IPS-NIHi7 (cell line): ENCODE results near the gene L1CAM.
"Not testable (repeated sequence)": the region's sequence is repeated elsewhere in the genome, so short reads cannot be mapped to it uniquely, and the experiment has no call there.

Experiments used
- DNase-seq: peaks from one replicate; pipeline ENCODE4 v3.0.0; 2012; ENCODE audit warnings: mixed read lengths; ENCODE audit errors: extremely low spot score

L1CAM gene

DNA sequence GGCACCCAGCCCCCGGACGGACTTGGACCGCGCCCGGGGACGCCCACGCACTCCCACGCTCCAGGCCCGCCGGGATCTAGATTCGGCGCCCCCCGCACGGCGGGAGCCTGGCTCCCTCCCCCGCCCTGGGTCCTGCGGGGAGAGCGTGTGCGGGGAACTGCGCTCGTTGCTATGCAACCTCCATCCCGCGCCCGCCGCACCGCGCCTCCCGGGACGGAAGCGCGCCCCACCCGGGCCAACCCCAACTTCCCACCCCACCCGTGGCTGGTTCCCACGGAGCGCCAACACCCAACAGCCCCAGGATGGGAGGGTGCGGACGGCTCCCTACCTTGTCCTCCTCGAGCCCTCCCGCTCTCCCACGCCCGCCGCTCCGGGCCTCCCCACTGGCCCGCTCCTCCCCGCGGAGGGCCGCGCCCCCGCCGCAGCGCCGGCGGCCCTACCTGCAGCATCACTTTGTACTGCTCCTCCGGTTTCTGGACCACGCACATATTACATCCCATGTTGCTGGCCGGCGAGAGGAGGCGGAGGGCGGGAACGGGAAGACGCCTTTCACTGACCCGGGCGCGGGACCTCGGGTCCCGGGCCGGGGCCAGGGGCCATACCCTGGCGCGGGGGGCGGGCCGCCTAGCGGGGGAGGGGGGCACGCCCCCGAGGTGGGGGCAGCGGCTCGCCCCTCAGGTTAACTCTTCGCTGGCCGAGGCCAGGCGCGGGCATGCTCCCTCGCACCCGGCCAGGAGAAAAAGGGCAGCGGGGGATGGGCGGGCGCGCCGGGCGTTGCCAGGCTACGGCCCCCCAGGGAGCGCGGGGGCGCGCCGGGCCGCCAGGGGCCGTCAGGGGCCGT is 56.0 kb downstream of the L1CAM start, which contains the start of gene PDZD4:
Gene PDZD4 (minus strand): TSS at position 746 of the 841 bp plus-strand sequence. CDS start 246 bp downstream, at position 500.
- no peak for DNase-seq

DNA sequence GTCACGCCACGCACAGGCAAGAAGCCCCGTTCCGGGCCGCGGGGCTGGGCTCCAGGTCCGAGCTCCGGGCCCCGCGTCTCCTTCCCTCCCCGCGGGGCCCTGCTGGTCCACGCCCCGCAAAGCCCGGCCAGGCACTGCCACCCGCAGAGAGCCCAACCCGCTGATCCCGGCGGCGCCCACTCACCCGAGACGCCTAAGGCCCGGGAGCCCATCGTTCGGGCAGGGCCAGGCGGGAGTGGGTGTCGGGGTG is 56.5 kb downstream of the L1CAM start:
- DNase-seq: no peak

DNA sequence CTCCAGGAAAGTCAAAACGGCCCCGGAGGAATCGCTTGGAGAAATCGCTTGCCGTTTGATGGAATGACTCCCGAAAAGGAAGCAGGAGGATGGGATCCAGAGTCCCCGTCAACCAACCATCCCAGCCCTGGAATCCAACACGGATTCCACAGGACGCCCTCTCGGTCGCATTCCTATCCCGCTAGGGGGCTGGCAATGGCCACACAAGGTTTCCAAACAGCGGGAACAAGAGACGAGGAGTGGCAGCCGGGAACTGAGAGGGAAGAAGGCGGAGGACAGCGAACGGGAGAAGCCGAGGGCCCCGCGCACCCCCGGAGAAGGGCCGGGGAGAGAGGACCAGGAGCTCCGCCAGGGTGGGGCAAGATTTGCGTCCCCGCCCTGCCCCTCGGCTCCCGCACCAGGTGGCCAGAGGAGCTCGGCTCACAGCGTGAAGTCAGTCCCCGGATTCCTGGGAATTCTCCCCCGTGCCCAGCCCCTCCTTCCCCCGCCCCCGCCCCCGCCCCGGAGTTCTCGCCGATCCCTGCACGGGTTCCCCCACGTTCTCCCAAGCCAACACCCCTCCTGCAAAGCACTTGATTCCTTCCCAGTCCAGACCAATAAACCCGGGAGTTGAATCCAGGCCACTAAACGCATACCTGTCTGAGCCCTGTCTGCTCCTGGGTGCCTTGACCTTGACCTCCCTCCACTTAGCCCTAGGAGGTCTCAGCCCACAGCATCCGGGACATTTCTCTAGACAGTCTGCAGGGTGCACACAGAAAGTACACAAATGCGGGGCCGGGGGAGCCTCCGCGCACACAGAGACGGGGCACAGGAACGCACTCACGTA is 57.0 kb downstream of the L1CAM start:
- no peak for DNase-seq

DNA sequence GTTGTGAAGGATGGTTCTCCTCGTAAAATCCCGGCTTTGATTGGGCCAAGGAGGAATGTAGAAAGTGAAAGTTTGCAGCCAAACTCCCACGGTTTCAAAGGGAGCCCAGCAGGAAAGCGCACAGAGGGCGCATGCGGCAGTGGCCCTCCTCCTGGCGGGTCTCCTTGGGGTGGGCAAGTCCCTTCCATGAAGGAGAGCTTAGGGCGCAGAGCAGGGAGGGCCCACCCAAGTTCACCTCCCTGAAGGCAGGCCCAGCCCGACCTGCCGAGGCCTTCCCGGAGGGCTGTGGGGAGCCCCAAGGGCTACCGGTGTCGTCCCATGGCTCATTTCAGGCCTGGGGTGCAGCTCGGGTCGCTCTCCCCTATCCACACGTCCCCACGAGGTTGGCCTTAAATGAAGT is 57.7 kb downstream of the L1CAM start:
- no peak for DNase-seq

DNA sequence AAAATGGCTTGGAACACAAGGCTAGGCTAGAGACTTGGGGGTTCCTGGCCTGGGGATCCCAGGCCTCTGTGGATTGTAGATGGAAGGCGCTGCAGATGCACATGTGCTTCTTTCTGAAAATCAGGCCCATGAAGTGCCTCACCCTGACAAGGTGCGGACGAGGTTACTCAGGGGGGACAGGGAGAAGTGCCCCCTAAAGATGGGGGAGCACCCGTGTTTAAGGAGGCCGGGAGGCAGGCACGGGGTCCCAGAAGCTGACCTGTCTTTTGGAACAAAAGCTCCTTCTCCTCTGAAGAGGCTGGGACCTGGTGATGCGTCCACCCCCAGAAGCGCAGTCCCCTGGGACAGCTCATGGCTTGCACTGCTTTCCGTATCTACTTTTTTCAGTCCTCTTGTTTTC is 58.1 kb downstream of the L1CAM start:
- DNase-seq: no peak

DNA sequence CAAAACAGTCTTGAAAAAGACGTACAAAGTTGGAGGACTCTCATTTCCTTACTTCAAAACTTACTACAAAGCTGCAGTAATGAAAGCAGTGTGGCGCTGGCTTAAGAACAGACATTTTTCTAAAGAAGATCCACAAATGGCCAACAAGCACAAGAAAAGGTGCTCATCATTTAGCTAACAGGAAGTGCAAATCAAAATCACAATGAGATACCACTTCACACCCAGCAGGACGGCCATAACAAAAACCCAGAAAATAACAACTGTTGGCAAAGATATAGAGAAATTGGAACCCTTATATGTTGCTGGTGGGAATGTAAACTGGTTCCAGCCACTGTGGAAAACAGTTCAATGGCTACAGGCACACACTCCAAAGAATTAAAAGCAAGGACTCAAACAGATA is 59.0 kb downstream of the L1CAM start:
- no peak for DNase-seq

DNA sequence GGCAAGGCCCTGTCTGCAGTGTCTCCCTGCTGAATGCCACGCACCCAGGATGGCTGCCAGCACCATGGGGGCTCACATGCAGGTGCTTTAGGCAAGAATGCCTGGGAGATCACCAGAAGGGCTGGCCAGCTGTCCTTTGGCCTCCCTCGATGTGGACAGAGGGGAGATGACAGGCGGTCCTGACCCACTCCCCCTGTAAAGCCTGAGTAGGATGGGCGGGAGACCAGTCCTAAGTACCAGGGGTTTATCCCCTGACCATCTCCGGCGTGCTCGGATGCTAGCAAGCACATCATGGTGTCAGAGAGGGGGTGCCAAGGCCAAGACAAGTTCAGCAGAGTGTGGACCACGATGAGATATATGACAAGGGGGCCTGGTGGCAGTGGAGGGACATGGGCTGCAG is 60.9 kb downstream of the L1CAM start:
- no peak for DNase-seq

DNA sequence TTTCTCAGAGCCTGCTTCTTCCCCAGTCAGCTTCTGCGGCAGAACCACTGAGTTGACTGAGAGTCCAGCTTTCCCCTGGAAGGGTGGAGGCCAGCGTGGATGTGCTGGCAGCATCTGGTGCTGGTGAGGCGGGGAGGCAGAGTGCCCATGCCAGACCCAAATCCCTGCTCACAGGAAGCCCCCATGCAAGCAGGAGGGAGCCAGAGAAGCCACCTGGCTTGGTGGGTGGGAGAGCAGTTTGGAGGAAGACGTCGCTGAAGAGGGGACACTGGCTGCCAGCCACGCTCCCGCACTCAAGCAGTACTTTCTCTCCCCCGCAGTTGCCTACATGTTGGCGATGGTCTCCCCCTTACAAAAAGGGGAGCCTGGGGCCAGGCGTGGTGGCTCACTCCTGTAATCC is 61.6 kb downstream of the L1CAM start:
- no peak for DNase-seq

DNA sequence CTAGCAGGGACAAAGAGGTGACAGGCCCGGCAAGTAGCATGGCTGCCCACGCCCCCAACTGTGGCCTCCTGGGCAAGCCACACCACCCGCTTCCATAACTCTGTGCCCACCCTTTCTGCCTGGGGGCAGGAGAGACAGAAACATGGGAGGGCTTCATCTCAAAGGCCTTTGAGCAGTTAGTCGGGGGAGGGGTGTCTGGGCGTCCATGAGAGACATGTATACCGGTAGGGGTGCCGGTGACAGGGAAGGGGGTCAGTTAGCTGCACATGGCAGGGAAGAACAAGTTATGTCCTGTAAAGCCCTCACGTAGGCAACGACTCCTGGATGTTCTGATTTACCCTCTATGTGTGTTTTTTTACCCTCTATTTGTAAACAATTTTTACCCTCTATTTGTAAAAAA is 64.9 kb downstream of the L1CAM start:
- DNase-seq: no peak

DNA sequence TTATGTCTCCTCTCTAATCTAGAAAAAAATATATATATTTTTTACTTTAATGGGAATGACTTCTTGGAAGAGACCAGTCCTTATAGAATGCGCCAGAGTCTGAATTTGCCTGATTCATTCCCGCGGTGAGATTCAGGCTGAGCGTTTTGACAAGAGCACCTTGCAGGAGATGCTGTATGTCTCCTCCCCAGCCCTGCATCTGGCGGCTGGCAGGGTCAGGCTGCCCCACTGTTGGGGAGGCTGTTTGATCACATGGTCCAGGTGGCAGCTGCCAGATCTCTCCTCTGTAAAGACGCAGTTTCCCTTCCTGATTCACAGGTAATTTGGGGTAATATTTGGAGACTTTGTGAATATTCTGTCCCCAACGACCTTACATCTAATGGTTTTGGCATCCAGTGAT is 65.4 kb downstream of the L1CAM start:
- DNase-seq: no peak

DNA sequence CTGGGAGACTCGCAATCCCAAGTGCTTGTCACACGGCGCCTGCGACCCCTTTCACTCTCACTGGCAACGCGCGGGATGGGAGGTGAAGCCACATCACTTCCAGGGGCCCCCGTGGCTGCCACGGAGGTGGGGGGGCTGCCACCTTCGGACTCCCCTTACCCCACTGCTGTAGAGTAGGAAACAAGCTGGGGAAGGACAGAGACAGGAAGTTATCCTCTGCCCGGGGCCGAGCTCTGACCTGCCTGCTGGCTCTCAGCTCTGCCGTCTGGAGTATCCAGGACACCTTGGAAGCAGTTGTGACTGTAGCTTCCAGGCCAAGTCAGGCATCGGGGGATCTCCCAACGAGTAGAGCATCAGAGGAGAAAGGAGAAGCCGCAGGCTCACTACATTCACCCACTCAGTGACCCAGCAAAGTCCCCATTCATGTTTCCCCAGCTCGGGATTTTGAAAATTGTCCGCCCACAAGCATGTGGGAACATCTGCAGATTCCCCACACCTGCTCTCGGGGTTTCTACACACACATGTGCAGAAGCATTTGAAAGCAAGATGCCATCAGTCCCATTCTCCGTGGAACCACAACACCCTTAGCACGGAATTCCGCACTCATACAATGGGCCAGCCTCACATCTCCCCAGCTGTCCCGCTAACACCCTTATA is 66.5 kb downstream of the L1CAM start:
- no peak for DNase-seq

DNA sequence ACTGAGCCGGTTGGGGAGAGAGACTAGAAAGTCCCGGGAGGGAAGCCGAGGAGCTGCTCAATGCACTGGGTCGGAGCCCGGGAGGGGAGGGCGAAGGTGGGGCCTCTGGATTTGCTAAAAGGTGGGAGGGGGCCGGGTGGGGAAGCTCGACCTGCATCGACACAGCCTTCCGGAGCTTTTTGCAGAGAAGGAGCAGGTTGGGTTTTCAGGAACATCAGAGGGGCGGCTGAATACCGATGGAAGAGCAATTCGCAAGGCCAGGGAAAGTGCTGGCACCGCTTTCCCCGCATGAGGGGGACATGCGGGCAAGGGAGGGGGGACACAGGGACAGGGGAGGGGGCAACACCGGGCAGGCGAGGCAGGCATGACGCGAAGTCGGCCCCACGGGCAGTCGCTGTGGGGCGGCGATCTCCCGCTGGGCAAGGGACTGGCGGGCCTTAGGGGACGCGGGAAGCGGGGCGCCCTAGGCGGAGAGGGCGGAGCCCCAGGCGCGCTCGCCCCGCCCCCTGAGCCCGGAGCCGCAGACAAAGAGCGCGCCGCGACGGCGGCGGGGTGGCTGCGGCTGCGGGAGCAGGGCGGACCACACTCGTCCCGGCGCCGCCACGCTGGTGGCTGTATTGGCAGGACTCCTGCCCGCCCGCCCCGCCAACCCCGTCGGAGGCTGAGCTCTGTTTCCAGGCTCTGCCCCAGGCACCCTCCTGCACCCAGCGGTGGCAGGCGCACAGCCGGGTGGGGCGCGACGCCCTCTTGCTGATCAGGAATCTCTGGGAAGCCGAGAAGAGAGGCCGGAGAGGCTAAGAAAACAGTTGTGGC is 67.2 kb downstream of the L1CAM start:
- DNase-seq: peak; percentile 75

DNA sequence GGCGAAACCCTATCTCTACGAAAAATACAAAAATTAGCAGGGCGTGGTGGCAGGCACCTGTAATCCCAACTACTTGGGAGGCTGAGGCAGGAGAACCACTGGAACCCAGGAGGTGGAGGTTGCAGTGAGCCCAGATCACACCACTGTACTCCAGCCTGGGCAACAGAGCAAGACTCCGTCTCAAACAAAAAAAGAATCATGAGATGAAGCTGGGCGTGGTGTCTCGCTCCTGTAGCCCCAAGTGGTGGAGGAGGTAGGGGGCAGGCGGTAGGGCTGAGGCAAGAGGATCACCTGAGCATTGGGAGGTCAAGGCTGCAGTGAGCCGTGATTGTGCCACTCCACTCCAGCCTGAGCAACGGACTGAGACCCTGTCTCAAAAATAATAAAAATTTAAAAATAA is 67.9 kb downstream of the L1CAM start:
- not testable (repeated sequence) for DNase-seq

DNA sequence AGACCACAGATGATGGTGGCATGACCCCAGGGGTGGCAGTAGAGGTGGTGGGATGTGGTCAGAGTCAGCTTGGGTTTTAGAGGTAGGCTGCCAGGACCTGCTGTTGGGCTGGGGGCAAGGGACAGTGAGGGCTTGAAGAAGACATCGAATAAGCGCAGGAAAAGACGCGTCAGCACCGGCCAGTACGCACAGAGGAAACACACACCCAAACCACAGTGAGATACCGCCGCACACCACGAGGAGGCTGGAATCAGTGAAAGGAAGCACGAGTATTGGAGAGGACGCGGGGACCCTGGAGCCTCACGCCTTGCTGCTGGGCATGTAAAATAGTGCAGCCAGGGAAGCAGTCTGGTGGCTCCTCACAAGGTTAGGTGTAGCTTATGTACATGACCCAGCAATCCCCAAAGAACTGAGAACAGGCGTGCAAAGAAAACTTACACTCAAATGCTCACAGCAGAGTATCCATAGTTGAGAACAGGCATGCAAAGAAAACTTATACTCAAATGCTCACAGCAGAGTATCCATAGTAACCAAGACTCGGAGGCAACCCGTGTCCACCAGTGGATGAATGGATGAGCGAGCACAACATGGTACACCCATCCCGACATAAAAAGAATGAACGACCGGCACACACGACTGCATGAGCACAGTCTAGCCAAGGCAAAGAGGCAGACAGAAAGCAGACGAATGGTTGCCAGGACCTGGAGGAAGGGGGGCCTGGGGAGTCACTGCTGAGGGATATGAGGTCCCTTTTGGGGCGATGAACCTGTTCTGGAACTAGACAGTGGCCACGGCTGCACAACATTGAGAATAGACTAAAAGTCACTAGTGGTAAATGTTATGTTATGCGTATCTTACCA is 68.9 kb downstream of the L1CAM start:
- DNase-seq: no peak

DNA sequence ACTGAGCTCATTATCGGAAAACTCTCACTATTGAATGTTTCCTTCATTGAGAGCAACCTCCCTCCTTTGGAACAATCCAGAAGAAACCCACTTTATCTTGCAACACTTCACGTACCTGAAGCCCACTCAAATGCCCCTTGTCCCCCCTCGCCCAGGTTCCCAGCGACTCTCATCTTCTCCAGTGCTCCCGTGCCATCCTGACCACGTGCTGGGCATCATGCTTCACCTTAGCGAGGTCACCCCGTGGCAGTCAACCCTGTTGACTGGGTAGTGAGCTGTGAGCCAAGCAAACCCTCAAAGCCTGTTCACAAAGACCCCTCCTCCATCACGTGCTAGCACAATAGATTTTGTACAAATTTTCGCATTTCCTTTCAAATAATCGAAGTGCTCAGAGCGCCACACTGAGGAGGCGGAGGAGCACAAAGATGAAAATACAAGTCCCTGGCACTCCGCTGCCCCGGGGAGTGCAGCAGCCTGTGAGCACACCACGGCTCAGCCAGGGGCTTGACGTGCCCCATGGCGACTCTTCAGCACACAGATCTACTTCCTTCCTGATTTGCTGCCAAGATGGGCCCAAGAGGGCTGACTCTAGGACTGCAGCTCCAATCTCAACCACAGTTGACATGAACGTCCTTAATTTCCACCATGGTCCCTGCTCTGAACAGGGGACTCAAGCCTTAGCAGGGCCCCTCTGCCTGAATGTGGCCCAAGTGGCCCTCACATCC is 71.2 kb downstream of the L1CAM start:
- no peak for DNase-seq

DNA sequence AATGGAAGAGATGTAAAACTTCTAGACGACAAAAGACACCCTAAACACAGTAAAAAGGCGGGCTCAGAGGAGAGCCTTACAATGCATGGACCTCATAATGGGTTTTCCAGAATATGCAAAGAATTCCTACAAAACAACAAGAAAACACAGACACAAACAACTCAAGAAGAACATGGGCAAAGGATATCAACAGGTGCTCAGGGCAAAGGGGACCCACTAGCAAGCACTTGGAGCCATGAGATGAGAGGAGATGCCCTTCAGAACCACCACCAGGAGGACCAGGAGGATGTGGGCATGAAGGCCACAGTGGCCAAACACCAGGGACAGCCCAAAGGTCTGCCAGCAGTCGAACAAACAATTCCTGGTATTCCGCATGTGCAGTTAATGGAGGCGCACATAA is 72.8 kb downstream of the L1CAM start:
- no peak for DNase-seq

DNA sequence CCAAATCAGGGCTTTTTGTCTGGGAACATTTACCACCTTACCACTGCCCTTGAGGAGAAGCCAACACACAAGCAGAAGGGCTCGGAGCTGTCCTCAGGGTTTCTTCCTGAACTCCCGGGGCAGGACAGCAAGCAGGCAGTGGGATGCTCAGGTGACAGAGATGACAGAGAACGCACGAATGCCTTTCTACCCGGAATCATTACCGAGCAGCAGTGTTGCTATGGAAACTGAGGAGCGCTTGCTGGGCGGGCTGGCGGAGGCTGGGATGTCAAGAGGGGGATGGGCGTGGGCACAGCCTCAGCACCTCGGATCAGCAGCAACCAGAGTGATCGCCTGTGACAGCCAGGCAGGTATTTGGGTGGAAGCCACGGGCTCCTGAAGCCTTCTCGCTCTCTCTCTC is 73.8 kb downstream of the L1CAM start:
- no peak for DNase-seq
